NCI-H1105 treated with DMSO at 0.1 percent for 48 hours (cell line): ENCODE data around the gene RPL10.

Source experiments
- DNase-seq: peaks from one replicate; lab custom pipeline; 2025; lab: John Stamatoyannopoulos, UW

Gene RPL10

GRCh38 chrX:154430916-154431315 lies 32.7 kb downstream of the RPL10 start:
- no peak for DNase-seq

GRCh38 chrX:154431341-154431740 lies 33.2 kb downstream of the RPL10 start:
- no peak for DNase-seq

- no peak for DNase-seq
Observed at GRCh38 chrX:154432210-154432609, 34.0 kb downstream of the RPL10 start.

- no peak for DNase-seq
Observed at GRCh38 chrX:154433605-154434004, 35.4 kb downstream of the RPL10 start.

- DNase-seq, result no peak
Observed at GRCh38 chrX:154434394-154435168, 36.4 kb downstream of the RPL10 start.

- no peak for DNase-seq
Observed at GRCh38 chrX:154435171-154435733, 37.1 kb downstream of the RPL10 start.

- DNase-seq, result peak; percentile 63
Observed at GRCh38 chrX:154436374-154436982, 38.3 kb downstream of the RPL10 start.

GRCh38 chrX:154436983-154437752 lies 39.0 kb downstream of the RPL10 start, which contains the start of gene GDI1:
TSS of gene GDI1 (plus strand) at chrX:154437154. CDS start at chrX:154437255, 101 bp downstream.
- peak; percentile 46 for DNase-seq

GRCh38 chrX:154437971-154438893 lies 40.1 kb downstream of the RPL10 start:
- DNase-seq, result no peak

- DNase-seq, result no peak
Observed at GRCh38 chrX:154439841-154440240, 41.7 kb downstream of the RPL10 start.

- DNase-seq, result no peak
Observed at GRCh38 chrX:154440623-154441357, 42.6 kb downstream of the RPL10 start.

- no peak for DNase-seq
Observed at GRCh38 chrX:154441564-154441963, 43.4 kb downstream of the RPL10 start.

- no peak for DNase-seq
Observed at GRCh38 chrX:154441984-154442707, 44.0 kb downstream of the RPL10 start.

GRCh38 chrX:154443479-154443910 lies 45.3 kb downstream of the RPL10 start:
- peak; percentile 36 for DNase-seq

- peak; percentile 76 for DNase-seq
Observed at GRCh38 chrX:154443992-154444754, 46.0 kb downstream of the RPL10 start, which contains the start of gene FAM50A. TSS of gene FAM50A (plus strand) at chrX:154444141. CDS start at chrX:154444236, 95 bp downstream.

GRCh38 chrX:154444755-154445246 lies 46.6 kb downstream of the RPL10 start:
- DNase-seq, result no peak

GRCh38 chrX:154445776-154446175 lies 47.6 kb downstream of the RPL10 start:
- no peak for DNase-seq

- no peak for DNase-seq
Observed at GRCh38 chrX:154446430-154446829, 48.3 kb downstream of the RPL10 start.

GRCh38 chrX:154448484-154448883 lies 50.3 kb downstream of the RPL10 start:
- DNase-seq, result no peak
